Measurements from ENCODE around the gene BHLHE41. TPM values are rescaled to one million over a fixed set of nuclear protein-coding genes. Genes with fewer than 3 reads are reported as not detected.

BHLHE41 gene
- total and polyA plus RNA-seq, 9 of the 15 experiments (the other 6 are each of a cell fraction or from before 2014, with no cell fraction given), result not detected

DNA sequence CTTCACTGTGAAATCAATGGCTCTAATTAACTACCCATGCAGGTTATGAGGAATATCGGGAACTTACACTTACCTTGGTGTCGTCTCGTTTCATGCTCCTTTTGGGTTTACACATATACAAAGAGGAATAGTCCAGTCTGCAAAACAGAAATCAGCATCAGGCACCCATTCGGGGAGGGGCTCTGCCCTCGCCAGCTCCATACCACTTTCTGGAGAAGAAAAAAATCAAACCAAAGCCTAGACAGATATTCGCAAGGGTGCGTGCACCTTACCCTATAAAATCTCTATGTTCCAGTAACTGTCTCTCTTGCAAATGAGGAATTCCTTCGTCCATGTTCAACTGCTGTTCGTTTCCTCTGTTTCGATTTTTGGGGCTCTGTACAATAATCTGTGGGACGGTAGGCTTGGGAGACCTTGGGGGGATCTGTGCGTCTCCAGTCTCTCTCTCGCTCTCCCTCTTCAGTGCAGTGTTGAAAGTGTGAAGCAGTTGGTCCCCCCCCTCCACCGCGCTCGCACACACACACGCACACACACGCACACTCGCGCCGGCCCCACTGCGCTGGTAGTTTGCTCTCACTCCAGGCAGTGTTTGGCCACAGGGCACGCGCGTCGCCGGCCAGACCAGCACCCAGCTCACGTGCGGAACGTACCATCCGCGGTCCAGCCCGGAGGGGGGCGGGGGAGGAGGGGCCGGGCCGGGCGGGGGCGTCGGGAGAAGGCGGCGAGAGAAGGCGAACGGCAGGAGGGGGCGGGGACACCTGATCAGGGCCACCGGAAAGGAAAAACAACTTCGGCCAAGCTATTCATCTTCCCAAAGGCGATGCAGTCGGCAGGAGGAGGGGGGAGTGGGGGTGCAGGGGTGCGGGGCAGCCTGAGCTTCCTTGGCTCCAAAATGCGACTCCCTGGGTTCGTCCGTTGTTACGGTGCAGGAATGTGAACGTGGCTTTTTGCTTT, at the start of gene BHLHE41 (continued):
- TF ChIP-seq, protein P1, sequence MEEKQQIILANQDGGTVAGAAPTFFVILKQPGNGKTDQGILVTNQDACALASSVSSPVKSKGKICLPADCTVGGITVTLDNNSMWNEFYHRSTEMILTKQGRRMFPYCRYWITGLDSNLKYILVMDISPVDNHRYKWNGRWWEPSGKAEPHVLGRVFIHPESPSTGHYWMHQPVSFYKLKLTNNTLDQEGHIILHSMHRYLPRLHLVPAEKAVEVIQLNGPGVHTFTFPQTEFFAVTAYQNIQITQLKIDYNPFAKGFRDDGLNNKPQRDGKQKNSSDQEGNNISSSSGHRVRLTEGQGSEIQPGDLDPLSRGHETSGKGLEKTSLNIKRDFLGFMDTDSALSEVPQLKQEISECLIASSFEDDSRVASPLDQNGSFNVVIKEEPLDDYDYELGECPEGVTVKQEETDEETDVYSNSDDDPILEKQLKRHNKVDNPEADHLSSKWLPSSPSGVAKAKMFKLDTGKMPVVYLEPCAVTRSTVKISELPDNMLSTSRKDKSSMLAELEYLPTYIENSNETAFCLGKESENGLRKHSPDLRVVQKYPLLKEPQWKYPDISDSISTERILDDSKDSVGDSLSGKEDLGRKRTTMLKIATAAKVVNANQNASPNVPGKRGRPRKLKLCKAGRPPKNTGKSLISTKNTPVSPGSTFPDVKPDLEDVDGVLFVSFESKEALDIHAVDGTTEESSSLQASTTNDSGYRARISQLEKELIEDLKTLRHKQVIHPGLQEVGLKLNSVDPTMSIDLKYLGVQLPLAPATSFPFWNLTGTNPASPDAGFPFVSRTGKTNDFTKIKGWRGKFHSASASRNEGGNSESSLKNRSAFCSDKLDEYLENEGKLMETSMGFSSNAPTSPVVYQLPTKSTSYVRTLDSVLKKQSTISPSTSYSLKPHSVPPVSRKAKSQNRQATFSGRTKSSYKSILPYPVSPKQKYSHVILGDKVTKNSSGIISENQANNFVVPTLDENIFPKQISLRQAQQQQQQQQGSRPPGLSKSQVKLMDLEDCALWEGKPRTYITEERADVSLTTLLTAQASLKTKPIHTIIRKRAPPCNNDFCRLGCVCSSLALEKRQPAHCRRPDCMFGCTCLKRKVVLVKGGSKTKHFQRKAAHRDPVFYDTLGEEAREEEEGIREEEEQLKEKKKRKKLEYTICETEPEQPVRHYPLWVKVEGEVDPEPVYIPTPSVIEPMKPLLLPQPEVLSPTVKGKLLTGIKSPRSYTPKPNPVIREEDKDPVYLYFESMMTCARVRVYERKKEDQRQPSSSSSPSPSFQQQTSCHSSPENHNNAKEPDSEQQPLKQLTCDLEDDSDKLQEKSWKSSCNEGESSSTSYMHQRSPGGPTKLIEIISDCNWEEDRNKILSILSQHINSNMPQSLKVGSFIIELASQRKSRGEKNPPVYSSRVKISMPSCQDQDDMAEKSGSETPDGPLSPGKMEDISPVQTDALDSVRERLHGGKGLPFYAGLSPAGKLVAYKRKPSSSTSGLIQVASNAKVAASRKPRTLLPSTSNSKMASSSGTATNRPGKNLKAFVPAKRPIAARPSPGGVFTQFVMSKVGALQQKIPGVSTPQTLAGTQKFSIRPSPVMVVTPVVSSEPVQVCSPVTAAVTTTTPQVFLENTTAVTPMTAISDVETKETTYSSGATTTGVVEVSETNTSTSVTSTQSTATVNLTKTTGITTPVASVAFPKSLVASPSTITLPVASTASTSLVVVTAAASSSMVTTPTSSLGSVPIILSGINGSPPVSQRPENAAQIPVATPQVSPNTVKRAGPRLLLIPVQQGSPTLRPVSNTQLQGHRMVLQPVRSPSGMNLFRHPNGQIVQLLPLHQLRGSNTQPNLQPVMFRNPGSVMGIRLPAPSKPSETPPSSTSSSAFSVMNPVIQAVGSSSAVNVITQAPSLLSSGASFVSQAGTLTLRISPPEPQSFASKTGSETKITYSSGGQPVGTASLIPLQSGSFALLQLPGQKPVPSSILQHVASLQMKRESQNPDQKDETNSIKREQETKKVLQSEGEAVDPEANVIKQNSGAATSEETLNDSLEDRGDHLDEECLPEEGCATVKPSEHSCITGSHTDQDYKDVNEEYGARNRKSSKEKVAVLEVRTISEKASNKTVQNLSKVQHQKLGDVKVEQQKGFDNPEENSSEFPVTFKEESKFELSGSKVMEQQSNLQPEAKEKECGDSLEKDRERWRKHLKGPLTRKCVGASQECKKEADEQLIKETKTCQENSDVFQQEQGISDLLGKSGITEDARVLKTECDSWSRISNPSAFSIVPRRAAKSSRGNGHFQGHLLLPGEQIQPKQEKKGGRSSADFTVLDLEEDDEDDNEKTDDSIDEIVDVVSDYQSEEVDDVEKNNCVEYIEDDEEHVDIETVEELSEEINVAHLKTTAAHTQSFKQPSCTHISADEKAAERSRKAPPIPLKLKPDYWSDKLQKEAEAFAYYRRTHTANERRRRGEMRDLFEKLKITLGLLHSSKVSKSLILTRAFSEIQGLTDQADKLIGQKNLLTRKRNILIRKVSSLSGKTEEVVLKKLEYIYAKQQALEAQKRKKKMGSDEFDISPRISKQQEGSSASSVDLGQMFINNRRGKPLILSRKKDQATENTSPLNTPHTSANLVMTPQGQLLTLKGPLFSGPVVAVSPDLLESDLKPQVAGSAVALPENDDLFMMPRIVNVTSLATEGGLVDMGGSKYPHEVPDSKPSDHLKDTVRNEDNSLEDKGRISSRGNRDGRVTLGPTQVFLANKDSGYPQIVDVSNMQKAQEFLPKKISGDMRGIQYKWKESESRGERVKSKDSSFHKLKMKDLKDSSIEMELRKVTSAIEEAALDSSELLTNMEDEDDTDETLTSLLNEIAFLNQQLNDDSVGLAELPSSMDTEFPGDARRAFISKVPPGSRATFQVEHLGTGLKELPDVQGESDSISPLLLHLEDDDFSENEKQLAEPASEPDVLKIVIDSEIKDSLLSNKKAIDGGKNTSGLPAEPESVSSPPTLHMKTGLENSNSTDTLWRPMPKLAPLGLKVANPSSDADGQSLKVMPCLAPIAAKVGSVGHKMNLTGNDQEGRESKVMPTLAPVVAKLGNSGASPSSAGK (IDR thresholded peaks at IDR 0.05), result no peak
- TF ChIP-seq, protein P2, sequence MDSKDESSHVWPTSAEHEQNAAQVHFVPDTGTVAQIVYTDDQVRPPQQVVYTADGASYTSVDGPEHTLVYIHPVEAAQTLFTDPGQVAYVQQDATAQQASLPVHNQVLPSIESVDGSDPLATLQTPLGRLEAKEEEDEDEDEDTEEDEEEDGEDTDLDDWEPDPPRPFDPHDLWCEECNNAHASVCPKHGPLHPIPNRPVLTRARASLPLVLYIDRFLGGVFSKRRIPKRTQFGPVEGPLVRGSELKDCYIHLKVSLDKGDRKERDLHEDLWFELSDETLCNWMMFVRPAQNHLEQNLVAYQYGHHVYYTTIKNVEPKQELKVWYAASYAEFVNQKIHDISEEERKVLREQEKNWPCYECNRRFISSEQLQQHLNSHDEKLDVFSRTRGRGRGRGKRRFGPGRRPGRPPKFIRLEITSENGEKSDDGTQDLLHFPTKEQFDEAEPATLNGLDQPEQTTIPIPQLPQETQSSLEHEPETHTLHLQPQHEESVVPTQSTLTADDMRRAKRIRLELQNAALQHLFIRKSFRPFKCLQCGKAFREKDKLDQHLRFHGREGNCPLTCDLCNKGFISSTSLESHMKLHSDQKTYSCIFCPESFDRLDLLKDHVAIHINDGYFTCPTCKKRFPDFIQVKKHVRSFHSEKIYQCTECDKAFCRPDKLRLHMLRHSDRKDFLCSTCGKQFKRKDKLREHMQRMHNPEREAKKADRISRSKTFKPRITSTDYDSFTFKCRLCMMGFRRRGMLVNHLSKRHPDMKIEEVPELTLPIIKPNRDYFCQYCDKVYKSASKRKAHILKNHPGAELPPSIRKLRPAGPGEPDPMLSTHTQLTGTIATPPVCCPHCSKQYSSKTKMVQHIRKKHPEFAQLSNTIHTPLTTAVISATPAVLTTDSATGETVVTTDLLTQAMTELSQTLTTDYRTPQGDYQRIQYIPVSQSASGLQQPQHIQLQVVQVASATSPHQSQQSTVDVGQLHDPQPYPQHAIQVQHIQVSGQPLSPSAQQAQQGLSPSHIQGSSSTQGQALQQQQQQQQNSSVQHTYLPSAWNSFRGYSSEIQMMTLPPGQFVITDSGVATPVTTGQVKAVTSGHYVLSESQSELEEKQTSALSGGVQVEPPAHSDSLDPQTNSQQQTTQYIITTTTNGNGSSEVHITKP (IDR thresholded peaks at IDR 0.05; ENCODE audit: partially characterized antibody), result peak; percentile 71
- TF ChIP-seq, protein P3, sequence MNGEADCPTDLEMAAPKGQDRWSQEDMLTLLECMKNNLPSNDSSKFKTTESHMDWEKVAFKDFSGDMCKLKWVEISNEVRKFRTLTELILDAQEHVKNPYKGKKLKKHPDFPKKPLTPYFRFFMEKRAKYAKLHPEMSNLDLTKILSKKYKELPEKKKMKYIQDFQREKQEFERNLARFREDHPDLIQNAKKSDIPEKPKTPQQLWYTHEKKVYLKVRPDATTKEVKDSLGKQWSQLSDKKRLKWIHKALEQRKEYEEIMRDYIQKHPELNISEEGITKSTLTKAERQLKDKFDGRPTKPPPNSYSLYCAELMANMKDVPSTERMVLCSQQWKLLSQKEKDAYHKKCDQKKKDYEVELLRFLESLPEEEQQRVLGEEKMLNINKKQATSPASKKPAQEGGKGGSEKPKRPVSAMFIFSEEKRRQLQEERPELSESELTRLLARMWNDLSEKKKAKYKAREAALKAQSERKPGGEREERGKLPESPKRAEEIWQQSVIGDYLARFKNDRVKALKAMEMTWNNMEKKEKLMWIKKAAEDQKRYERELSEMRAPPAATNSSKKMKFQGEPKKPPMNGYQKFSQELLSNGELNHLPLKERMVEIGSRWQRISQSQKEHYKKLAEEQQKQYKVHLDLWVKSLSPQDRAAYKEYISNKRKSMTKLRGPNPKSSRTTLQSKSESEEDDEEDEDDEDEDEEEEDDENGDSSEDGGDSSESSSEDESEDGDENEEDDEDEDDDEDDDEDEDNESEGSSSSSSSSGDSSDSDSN (IDR thresholded peaks at IDR 0.05; ENCODE audit: borderline replicate concordance in 1 of 2, low read depth in 2 of 2, low read length in 2 of 2), result no peak

Measured in K562 (cell line).